Activated CD8-positive, alpha-beta memory T cell treated with anti-CD3 and anti-CD28 coated beads, Interleukin-2, amount 50 U/mL, for 24 hours (primary cell): ENCODE measurements around the gene SAMD10.
"Not testable (repeated sequence)": the region's sequence is repeated elsewhere in the genome, so short reads cannot be mapped to it uniquely, and the experiment has no call there.

ENCODE experiments used
- DNase-seq: peaks from one replicate; pipeline ENCODE4 v3.0.0-alpha.2; 2020; ENCODE audit errors: extremely low read depth

SAMD10 gene

GRCh38 chr20:63941282-63942081 lies 38.0 kb downstream of the SAMD10 start:
- peak; percentile 51 for DNase-seq

DNA sequence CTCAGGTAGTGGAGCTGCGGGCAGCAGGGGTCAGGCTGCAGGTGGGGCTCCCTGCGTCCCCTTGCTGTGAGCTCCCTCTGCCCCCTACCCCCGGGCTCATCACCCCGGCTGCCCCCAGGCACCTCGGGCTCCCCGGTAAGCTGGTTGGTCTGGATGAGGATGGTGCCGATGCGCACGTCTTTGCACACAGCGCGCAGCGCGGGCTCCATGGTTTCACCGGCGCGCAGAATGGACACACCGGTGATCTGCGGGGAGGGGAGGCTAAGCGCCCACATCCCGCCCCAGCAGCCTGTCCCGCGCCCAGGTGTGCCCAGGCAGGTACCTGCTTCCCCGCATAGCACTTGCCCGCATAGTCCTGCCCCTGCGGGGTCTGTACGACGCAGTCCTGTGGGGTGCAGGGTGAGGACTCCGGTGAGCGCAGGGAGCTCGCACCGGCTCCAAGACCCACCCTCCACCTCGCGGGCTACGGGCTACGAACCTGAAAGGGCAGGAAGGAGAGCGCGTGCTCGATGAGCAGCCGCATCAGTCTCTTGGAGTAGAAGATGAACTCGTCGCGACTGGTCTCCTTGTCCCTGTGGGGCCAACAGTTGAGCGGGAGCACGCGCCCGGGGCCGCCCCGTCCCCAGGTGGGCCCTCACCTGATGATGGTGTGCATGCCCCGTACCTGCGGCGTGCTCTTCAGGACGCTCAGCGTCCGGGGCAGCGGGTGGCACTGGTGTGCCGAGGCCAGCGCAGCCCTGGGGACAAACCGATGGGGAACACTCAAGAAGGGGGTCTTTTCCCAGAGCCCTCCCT lies 38.8 kb downstream of the SAMD10 start:
- DNase-seq = no peak

DNA sequence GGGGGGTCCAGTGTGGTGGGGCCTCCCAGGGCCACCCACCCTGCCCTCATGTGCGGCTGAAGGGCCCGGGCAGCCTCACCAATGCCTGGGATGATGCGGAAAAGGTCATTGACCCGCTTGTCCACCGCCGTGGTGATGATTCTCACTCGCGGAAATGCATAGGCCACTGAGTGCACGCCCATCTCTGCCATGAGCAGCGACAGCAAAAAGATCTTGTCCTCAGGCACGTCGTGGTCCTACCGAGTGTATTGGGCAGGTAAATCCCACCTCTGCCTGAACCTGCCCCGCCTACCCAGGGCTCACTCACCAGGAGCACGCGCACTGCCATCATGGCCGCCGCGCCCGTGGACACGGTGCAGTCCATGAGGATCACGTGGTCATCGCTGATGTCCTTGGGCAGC lies 39.4 kb downstream of the SAMD10 start:
- no peak for DNase-seq

- no peak for DNase-seq
These were observed 40.1 kb downstream of the SAMD10 start for GRCh38 chr20:63939061-63939935.

- DNase-seq = no peak
These were observed 41.8 kb downstream of the SAMD10 start for GRCh38 chr20:63937596-63937995.

GRCh38 chr20:63935447-63935846 lies 44.0 kb downstream of the SAMD10 start:
- DNase-seq = no peak

DNA sequence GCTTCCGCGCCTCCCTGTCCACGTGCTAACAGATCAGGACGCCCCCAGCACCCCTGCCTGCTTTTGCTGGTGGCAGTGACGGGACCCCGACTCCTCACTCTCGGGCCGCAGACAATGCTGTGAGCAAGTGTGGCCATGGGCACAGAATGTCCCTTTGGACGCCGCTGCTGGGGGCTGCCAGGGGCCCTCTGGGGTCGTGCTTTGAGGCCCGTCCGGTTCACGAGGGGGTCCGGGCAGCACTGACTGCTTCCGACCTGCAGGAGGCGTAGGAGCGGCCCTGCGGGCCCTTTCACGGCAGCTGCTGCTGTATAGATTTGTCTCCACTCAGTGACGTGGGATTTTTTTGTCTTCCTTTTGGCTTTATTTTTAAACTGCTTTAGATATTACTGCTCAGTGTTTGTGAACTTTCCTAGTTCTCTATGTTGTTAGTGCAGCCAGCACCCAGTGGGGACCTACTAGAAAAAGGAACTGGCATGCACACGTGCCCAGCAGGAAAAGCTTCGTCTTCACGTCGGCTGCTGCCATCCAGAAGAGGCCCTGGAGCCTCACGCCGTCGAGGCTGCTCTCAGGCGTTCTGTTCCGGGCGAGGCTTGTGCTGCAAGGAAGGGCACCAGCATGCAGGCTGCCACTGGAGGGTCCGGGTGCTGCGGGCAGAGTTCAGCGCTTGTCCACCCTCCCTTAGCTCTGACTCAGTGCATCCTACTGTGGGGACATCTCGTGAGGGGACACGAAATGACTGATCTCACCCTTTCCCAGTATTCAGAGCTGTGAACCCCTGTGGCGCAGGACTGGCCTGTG lies 45.0 kb downstream of the SAMD10 start:
- no peak for DNase-seq

GRCh38 chr20:63933646-63934045 lies 45.8 kb downstream of the SAMD10 start:
- no peak for DNase-seq

- no peak for DNase-seq
These were observed 46.8 kb downstream of the SAMD10 start for GRCh38 chr20:63932606-63933160.

GRCh38 chr20:63931735-63932134 lies 47.7 kb downstream of the SAMD10 start:
- DNase-seq = no peak

GRCh38 chr20:63930971-63931553 lies 48.4 kb downstream of the SAMD10 start:
- DNase-seq = no peak

DNA sequence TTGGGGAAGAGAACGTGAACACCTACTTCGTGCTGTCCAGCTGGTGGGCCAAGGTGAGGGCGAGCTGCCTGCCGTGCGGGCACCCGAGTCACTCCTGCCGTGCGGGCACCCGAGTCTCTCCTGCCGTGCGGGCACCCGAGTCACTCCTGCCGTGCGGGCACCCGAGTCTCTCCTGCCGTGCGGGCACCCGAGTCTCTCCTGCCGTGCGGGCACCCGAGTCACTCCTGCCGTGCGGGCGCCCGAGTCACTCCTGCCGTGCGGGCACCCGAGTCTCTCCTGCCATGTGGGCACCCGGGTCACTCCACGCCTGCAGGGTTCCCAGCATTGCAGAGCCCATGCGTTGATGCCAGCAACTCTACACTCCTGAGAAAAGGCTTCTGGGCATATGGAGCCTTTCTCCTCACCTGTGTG lies 50.0 kb downstream of the SAMD10 start:
- DNase-seq = not testable (repeated sequence)

DNA sequence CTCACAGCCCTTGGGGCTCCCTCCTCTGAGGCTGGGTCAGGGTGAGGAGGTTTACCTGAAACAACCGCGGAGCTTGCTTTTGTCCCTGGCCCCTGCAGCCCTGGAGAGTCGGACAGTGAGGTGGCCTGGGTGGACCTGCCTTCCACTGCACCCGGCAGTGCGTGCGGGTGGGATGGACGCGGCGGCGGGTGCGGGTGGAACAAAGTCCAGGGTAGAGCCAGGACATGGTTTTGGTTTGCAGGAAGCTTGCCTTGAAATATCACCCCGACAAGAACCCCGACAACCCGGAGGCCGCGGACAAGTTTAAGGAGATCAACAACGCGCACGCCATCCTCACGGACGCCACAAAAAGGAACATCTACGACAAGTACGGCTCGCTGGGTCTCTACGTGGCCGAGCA lies 50.4 kb downstream of the SAMD10 start:
- no peak for DNase-seq

GRCh38 chr20:63926298-63926697 lies 53.1 kb downstream of the SAMD10 start:
- DNase-seq = no peak

GRCh38 chr20:63924241-63924640 lies 55.2 kb downstream of the SAMD10 start:
- DNase-seq = no peak
